Measurements from ENCODE around the gene GVQW3.
"Not testable (repeated sequence)": the region's sequence is repeated elsewhere in the genome, so short reads cannot be mapped to it uniquely, and the experiment has no call there.

GVQW3 gene

DNA sequence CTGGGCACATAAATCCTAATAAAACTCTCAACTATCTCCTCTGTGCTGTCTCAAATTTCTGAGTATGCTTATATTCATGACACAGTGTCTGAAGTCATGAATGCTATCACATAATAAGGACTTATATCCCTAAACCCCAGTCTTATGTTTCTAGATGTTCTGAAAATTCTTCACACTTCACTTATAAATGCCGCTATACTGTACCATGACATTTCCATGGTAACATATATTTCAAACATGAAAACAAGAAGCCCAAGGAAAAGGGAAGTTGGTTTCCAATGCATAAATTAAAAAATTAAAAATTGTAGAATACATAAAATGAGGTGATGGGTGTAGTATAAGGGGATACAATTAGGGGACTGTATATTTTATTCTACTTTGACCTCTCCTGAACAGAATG, 11.7 kb downstream of the GVQW3 start:
- DNase-seq (ENCODE audit: extremely low read depth, low read depth) = no peak
- no peak overlapping the region for H3K4me3 ChIP-seq (replicated peaks; ENCODE audit: low read depth, low read length)
- TF ChIP-seq, protein P1, sequence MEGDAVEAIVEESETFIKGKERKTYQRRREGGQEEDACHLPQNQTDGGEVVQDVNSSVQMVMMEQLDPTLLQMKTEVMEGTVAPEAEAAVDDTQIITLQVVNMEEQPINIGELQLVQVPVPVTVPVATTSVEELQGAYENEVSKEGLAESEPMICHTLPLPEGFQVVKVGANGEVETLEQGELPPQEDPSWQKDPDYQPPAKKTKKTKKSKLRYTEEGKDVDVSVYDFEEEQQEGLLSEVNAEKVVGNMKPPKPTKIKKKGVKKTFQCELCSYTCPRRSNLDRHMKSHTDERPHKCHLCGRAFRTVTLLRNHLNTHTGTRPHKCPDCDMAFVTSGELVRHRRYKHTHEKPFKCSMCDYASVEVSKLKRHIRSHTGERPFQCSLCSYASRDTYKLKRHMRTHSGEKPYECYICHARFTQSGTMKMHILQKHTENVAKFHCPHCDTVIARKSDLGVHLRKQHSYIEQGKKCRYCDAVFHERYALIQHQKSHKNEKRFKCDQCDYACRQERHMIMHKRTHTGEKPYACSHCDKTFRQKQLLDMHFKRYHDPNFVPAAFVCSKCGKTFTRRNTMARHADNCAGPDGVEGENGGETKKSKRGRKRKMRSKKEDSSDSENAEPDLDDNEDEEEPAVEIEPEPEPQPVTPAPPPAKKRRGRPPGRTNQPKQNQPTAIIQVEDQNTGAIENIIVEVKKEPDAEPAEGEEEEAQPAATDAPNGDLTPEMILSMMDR (IDR thresholded peaks at IDR 0.05; ENCODE audit: low read depth, low read length, missing control alignments) = no peak

DNA sequence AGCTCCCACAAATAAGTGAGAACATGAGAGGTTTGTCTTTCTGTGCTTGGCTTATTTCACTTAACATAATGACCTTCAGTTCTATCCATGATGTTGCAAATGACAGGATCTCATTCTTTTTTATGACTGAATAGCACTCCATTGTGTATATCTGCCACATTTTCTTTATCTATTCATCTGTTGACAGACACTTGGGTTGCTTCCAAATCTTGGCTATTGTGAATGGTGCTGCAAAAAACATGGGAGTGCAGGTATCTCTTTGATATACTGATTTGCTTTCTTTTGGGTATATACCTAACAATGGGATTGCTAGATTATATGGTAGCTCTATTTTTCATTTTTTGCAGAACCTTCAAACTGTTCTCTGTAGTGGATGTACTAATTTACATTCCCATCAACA, 13.3 kb downstream of the GVQW3 start:
- no peak overlapping the region for H3K4me3 ChIP-seq (replicated peaks; ENCODE audit: low read depth, low read length)
- TF ChIP-seq, protein P1 (IDR thresholded peaks at IDR 0.05; ENCODE audit: low read depth, low read length, missing control alignments) = no peak
- DNase-seq (ENCODE audit: extremely low read depth, low read depth) = no peak

DNA sequence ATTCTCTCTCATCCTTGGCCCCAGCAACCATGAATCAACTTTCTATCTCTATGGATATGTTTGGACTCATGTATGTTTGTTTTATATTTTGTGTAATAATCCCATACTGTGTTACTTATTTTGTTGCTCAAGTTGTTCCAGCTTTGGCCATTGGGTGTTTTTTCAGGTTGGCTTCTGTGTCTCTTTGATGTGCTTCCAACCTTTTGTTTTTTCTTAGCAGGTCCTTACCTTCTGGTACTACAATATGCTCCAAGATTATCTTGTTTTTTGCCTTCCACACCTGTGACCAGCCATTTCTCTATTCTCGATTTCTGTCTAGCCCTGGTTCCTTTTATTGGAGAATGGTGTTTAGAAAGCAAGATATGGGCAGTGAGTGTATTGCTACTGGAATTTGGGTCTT, 14.2 kb downstream of the GVQW3 start:
- TF ChIP-seq, protein P1 (IDR thresholded peaks at IDR 0.05; ENCODE audit: low read depth, low read length, missing control alignments) = no peak
- no peak overlapping the region for H3K4me3 ChIP-seq (replicated peaks; ENCODE audit: low read depth, low read length)
- no peak for DNase-seq (ENCODE audit: extremely low read depth, low read depth)

DNA sequence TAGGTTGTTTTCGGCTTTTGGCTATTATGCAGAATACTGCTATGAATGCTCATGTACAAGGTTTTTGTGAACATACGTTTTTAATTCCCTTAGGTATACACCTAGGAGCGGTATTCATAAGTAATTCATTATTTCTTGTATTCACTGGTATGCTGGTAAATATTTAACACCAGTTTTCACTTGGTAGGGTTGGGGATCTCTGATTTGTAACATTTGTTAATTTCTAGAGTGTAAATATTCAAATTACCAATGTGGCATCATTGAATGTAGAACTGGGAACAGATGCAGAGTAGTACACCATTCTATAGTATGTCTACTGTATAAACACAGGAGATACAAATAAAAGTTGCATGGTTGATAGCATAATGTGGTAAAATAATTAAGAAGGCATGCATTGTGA, 16.3 kb downstream of the GVQW3 start:
- TF ChIP-seq, protein P1 (IDR thresholded peaks at IDR 0.05; ENCODE audit: low read depth, low read length, missing control alignments) = no peak
- H3K4me3 ChIP-seq (replicated peaks; ENCODE audit: low read depth, low read length) = no peak overlapping the region
- no peak for DNase-seq (ENCODE audit: extremely low read depth, low read depth)

DNA sequence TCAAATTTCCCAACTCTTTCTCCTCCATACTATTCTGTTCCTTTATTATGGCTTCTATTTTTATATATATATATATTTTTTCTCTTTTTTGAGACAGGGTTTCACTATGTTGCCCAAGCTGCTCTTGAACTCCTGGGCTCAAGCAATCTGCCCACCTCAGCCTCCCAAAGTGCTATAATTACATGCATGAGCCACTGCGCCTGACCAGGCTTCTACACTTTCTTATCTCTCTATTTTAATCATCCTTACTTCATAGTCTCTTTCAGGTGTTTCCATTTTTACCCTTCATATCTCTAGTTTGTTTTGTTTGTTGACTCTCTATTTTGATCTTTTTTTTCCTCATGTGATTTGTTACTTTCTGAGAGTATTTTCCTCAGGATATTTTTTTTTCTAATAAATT, 19.8 kb downstream of the GVQW3 start:
- H3K4me3 ChIP-seq (replicated peaks; ENCODE audit: low read depth, low read length) = no peak overlapping the region
- DNase-seq (ENCODE audit: extremely low read depth, low read depth) = no peak
- TF ChIP-seq, protein P1 (IDR thresholded peaks at IDR 0.05; ENCODE audit: low read depth, low read length, missing control alignments) = no peak

DNA sequence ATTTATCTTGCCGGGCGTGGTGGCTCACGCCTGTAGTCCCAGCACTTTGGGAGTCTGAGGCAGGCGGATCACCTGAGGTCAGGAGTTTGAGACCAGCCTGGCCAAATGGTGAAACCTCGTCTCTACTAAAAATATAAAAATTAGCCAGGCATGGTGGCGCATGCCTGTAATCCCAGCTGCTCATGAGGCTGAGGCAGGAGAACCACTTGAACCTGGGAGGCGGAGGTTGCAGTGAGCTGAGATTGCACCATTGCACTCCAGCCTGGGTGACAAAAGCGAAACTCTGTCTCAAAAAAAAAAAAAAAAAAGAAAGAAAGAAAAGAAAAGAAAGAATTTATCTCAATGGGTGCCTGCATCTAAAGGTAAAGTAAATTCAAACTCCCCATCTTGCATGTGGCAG, 20.4 kb downstream of the GVQW3 start:
- DNase-seq (ENCODE audit: extremely low read depth, low read depth) = not testable (repeated sequence)

DNA sequence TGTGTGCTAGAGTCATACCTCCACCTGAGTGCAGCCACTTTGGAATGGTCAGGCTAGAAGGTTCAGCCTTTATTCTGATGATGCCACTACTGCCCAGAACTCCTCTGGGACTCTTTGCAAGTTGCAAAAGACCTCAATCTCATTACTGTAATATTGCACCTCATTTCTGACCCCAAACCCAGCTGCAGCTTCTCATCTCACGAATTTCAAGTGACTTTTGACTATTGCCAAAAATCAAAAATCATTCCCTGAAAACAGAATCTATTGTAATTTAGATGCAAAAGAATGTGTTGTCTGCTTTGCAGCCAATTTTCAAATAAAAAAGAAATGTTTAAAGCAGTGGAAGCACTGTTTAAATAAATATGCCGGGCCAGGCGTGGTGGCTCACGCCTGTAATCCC, 25.2 kb downstream of the GVQW3 start:
- no peak for DNase-seq (ENCODE audit: extremely low read depth, low read depth)
- TF ChIP-seq, protein P1 (IDR thresholded peaks at IDR 0.05; ENCODE audit: low read depth, low read length, missing control alignments) = no peak
- H3K4me3 ChIP-seq (replicated peaks; ENCODE audit: low read depth, low read length) = no peak overlapping the region

More for the DNA sequence above, 20.4 kb downstream of the GVQW3 start:
- H3K4me3 ChIP-seq (replicated peaks; ENCODE audit: low read depth, low read length) = not testable (repeated sequence)

Data from HFF-Myc (cell line).